AG04449 (cell line): Measurements from ENCODE around the gene VCAM1.
"Not testable (repeated sequence)": the region's sequence is repeated elsewhere in the genome, so short reads cannot be mapped to it uniquely, and the experiment has no call there.

Experiments used
- CTCF ChIA-PET: fragments of 350-600 bp; formaldehyde crosslinking; extraction: SDS; loops from one replicate; lab custom pipeline; 2021; ENCODE audit warnings: antibody characterized with exemption; lab: Yijun Ruan, JAX
- POLR2A ChIA-PET: fragments of 400-600, 350-600 bp; formaldehyde crosslinking; extraction: SDS; loops from one replicate; lab custom pipeline; 2020; ENCODE audit warnings: antibody characterized with exemption, inconsistent platforms; lab: Yijun Ruan, JAX
- DNase-seq: peaks from one replicate; pipeline ENCODE4 v3.0.0-alpha.2; 2010; ENCODE audit warnings: low read depth, low spot score
- H3K4me3 ChIP-seq: 2 replicates; pipeline ENCODE4 v1.5.1; 2011; ENCODE audit warnings: low read depth, mild to moderate bottlenecking, control low read depth, low read length
- TF ChIP-seq, protein P1 (sequence below): IDR thresholded peaks from one replicate; pipeline ENCODE4 v1.5.1; 2011; ENCODE audit warnings: mild to moderate bottlenecking, moderate library complexity, low read length, control low read depth, inconsistent platforms; ENCODE audit not compliant: insufficient read depth; ENCODE audit errors: missing control alignments

Gene VCAM1

DNA sequence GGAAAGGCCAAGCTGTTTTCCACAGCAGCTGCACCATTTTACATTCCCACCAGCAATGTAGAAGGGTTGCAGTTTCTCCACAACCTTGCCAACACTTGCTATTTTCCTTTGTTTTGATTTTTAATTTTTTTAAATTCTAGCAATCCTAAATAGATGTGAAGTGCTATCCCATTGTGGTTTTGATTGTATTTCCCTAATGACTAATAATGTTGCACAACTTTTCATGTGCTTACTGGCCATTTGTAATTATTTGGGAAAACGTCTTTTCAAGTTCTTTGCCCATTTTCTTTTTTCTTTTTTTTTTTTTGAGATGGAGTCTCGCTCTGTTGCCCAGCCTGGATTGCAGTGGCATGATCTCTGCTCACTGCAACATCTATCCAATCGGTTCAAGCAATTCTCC, 53.9 kb downstream of the VCAM1 start:
- ChIA-PET POLR2A (interaction anchor here (0.6 kb wide), 1 partner anchor 163 kb away, joined by 3 read pairs; no protein-coding TSS in a partner anchor), CTCF (no interaction called here)
- TF ChIP-seq, protein P1, sequence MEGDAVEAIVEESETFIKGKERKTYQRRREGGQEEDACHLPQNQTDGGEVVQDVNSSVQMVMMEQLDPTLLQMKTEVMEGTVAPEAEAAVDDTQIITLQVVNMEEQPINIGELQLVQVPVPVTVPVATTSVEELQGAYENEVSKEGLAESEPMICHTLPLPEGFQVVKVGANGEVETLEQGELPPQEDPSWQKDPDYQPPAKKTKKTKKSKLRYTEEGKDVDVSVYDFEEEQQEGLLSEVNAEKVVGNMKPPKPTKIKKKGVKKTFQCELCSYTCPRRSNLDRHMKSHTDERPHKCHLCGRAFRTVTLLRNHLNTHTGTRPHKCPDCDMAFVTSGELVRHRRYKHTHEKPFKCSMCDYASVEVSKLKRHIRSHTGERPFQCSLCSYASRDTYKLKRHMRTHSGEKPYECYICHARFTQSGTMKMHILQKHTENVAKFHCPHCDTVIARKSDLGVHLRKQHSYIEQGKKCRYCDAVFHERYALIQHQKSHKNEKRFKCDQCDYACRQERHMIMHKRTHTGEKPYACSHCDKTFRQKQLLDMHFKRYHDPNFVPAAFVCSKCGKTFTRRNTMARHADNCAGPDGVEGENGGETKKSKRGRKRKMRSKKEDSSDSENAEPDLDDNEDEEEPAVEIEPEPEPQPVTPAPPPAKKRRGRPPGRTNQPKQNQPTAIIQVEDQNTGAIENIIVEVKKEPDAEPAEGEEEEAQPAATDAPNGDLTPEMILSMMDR = no peak
- H3K4me3 ChIP-seq = no peak overlapping the region
- no peak for DNase-seq

DNA sequence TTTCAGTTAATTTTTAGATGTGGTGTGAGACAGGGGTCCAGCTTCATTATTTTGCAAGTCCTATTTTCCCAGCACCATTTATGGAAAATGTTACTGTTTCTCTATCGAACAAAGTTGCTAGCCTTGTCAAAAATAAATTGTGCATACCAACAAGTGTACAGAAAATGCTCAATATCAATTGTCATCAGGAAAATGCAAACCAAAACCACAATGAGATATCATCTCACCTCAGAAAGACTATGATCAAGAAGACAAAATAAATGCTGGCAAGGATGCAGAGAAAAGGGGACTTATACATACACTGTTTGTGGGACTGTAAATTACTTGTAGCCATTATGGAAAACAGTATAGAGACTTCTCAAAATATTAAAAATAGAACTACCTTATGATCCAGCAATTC, 54.8 kb downstream of the VCAM1 start:
- ChIA-PET POLR2A (no interaction called here), CTCF (no interaction called here)
- no peak for DNase-seq
- TF ChIP-seq, protein P1 = no peak
- no peak overlapping the region for H3K4me3 ChIP-seq

DNA sequence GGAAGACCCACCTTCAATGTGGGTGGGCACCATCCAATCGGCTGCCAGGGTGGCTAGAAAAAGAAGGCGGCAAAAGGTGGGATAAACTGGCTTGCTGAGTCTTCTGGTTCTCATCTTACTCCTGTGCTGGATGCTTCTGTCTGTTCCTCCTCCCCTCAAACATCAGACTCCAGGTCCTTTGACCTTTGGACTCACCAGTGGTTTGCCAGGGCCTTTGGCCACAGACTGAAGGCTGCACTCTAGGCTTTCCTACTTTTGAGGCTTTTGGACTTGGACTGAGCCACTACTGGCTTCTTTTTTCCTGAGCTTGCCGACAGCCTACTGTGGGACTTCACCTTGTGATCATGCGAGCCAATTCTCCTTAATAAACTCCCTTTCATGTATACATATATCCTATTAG, 55.9 kb downstream of the VCAM1 start:
- DNase-seq = no peak
- ChIA-PET POLR2A (no interaction called here), CTCF (no interaction called here)
- TF ChIP-seq, protein P1 = no peak
- H3K4me3 ChIP-seq = no peak overlapping the region

DNA sequence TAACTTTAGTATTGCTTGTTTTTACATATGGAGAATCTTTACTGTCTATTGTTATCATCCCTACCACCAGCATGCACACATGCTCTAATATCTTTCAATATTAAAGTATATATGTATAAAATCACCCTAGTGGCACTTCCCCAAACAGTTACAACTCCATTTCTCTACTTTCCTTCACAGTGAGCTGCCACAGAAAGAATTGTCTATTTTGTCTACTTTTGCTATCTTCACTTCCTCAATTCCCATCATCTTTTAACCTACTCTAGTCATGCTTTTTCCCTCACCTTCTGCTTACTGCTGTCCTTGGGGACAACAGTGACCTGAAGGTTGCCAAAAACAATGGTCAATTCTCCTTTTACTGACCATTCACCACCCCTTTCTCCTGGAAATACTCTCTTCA, 59.2 kb downstream of the VCAM1 start:
- ChIA-PET CTCF (no interaction called here), POLR2A (no interaction called here)
- H3K4me3 ChIP-seq = no peak overlapping the region
- TF ChIP-seq, protein P1 = no peak
- no peak for DNase-seq

DNA sequence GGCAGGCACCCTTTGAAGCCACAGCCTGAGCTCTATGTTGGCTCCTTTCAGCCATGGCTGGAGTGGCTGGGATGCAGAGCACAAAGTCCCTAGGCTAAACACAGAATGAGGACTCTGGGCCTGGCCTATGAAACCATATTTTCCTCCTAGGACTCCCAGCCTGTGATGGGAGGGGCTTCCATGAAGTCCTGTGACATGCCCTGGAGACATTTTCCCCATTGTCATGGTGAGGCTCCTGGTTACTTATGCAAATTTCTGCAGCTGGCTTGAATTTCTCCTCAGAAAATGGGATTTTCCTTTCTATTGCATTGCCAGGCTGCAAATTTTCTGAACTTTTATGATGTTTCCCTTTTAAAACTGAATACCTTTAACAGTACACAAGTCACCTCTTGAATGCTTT, 61.3 kb downstream of the VCAM1 start:
- ChIA-PET CTCF (no interaction called here), POLR2A (no interaction called here)
- DNase-seq = no peak
- no peak overlapping the region for H3K4me3 ChIP-seq
- TF ChIP-seq, protein P1 = no peak

DNA sequence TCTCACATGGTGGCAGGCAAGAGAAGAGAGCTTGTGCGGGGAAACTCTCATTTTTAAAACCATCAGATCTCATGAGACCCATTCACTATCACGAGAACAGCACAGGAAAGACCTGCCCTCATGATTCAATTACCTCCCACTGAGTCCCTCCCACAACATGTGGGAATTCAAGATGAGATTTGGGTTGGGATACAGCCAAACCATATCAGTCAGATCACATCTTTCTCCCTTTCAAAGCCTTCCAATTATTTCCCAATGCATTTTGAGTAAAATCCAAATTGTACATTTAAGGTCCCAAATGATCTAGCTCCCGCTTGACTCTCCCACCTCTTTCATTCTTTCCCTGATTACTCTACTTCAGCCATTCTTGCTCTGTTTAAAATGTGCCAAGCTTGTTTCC, 62.2 kb downstream of the VCAM1 start:
- CTCF ChIA-PET, DNase-seq, H3K4me3 ChIP-seq: not testable (repeated sequence)
- POLR2A ChIA-PET = interaction anchor here (0.6 kb wide), 1 partner anchor 80 kb away, joined by 3 read pairs; no protein-coding TSS in a partner anchor

DNA sequence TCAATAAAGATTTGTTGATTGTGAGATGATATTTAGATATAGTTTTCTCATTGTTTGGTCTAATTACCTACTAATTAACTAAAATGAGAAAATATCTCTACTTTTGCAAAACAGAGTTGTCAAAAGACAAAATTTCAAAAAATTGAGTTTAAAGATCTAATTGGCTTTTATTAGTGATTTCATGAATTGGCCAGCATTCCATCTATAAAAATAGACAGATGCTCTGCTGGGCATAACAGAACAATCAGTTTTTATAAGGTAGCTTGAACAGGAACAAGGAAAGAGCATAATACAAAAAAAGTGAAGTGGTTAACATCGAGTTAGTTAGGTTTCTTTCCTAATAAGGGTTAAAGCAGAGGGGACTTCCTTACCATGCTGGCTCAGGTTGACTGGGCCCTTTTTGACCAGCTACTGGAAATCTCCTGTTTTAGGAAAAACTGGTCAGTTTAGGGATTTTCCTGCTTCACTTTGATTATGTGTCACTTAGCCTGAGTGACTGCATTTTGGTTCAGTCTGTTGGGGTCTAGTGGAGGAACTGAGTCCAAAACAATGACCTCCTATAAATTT, 63.0 kb downstream of the VCAM1 start:
- TF ChIP-seq, protein P1 = no peak
- POLR2A ChIA-PET = interaction anchor here (0.6 kb wide), 1 partner anchor 80 kb away, joined by 3 read pairs; no protein-coding TSS in a partner anchor
- CTCF ChIA-PET = interaction anchor here (0.9 kb wide), 1 partner anchor 245 kb away, joined by 3 read pairs; the partner anchor contains the start of gene GPR88
- DNase-seq = no peak
- H3K4me3 ChIP-seq = no peak overlapping the region
